Fibroblast of the conjunctiva (primary cell): Measurements from ENCODE around the gene ODF2.

Source experiments
- DNase-seq: peaks from one replicate; pipeline ENCODE4 v3.0.0-alpha.2; 2010; ENCODE audit warnings: low read depth

Gene ODF2

DNA sequence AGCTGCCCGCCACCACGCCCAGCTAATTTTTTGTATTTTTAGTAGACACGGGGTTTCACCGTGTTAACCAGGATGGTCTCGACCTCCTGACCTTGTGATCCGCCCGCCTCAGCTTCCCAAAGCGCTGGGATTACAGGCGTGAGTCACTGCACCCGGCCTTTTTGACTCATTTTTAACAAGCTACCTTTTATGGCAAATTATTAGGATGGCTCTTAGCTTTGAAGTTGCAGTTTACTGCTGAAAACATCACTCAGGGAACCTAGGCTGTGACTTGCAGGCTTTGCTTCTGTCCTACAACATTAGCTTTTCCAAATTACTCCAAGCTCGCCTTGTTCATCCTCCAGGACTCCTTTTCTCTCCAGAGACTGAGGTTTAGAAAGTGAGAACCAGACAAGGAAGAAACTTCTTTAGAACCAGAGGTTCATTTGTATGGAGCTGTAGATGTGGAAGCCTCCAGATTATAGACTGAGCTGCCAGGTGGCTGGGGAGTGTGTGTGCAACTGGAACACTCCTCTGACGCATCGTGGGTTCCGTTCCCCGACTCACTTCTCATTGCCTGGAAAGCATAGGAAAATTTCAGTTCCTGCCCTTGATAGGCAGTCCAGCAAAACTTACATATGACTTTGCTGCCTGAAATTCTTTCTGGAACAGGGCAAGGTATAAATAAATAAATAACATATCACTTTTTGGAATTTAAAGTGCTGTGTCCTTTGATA, 72.8 kb downstream of the ODF2 start:
- DNase-seq: no peak

GRCh38 chr9:128529191-128529590, 73.4 kb downstream of the ODF2 start:
- no peak for DNase-seq

GRCh38 chr9:128532581-128532980, 76.8 kb downstream of the ODF2 start:
- DNase-seq: no peak

DNA sequence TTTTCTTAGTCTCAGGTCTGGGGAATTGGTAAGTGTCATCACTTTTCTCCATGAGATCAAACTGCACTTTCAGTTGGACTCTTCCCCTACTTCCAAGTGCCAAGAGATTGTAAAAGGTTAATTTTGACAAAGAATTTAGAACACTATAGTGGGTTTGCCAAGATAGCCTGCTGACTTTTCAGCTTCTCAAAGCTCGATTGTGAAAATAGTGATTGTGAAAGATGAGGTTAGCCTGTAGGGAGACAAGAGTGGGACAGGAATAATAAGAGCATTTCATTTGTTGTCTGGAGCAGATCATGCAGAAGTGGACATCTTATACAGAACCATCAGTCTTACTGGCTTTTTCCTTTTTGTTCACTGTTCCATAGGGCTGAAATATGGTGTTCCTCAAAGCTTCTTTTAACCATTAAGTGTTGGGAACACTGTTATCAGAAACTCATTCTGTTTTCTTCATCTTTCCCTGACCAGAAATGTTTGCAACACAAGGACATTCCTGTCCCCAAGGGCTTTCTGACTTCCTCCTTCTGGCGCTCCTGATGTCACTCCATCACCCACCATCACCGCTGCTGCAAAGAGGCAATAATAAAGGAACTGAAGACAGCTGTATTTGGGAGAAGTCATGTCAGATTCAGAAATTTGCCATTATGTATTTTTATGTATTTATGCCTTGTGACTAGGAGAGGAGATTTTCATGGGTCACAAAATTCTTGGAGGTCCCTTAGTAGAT, 85.0 kb downstream of the ODF2 start:
- DNase-seq: no peak

GRCh38 chr9:128546504-128546903, 90.7 kb downstream of the ODF2 start:
- no peak for DNase-seq

- DNase-seq: no peak
These were observed 93.1 kb downstream of the ODF2 start for GRCh38 chr9:128548876-128549275.

DNA sequence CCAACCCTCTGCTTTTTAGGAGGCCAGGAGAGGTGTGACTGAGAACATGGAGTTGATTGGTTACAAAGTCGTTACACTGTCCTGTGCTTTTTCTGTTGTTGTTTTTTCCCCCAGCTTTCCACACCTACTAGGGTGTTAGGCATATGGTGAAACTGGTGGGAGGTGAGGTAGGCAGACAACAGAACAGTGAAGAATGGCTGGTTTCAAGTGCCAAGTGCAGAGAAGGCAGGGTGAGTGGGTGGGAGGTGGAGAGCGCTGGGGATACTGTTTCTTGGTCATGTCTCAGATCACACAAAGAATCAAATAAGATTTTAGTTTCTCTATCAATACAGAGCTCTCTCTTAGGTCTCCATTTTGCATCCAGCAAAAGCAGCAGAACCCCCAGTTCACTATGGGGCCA, 94.4 kb downstream of the ODF2 start:
- DNase-seq: no peak
